ENCODE measurements around the gene ATP5F1D. TPM values are rescaled to one million over a fixed set of nuclear protein-coding genes. Genes with fewer than 3 reads are reported as not detected.

The ATP5F1D gene
- total and polyA plus RNA-seq, 2 donors (not counting 3 experiments of a cell fraction or from before 2014, with no cell fraction given), result 167 to 192 TPM

DNA sequence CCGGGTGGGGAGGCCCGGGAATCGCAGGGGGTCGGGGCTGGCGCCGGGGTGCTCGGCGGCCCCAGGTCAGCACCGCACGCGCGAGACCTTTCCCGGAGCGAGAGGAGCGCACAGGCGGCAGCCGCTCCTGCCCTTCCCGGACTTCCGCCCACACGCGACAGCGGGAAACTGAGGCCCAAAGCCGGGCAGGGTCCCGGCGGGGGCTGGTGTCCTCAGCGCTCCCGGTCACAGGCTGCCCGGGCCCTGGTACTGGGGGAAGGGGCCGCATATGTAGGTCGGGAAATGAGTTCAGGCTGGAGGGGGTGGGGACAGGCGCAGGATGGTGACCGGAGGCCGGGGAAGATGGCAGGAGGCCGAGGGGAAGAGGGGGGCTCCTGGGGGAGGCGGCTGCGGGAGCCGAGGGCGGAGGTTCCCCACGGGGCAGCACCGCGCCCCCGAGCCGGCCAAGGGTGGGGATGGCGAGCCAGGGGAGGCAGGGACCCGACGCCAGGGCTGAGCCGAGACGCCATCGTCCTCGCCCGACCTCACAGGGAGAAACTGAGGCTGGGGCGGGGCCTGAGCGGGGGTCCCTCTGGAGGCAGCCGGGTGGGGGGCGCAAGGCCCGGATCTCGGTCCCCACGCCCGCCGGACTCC, 4.4 kb upstream of the ATP5F1D start:
- FAIRE-seq (no peak), DNase-seq (ENCODE audit: low read depth, low spot score) (peak; percentile 35)
- ChIA-PET POLR2A (no interaction called here), CTCF (no interaction called here)
- H3K36me3 ChIP-seq (ENCODE audit: control insufficient read depth in 2 of 2, extremely low read depth in 1 of 2, insufficient read depth in 2 of 2, low read length in 2 of 2), result peaks cover 0 to 16% of the 10 kb centered on the region in 2 experiments
- dilution Hi-C loops (cut with MboI; ENCODE audit: extremely low pct_ligation_motif_present, low sequenced_read_pairs) (no loop called here), intact Hi-C loops (cut with micrococcal nuclease) (no loop called here)
- H3K9me3 ChIP-seq (replicated peaks; ENCODE audit: control insufficient read depth, insufficient read depth, low read length), result no peaks in the 10 kb centered on the region
- H3K9me1 ChIP-seq (replicated peaks; ENCODE audit: control insufficient read depth, extremely low read depth, insufficient read depth, low read length), result no peaks in the 10 kb centered on the region
- peak overlapping the region; percentile 48 for H2AFZ ChIP-seq (ENCODE audit: low read depth, low read length)
- H4K20me1 ChIP-seq (replicated peaks; ENCODE audit: control insufficient read depth, extremely low read depth, insufficient read depth, low read length), result no peaks in the 10 kb centered on the region
- H3K27ac ChIP-seq (ENCODE audit: insufficient read depth, low read depth, low read length), result no peak overlapping the region
- peaks cover 5% of the 10 kb centered on the region for H3K79me2 ChIP-seq (ENCODE audit: control insufficient read depth, insufficient read depth, low read length)
- peak overlapping the region; percentile 57 for H3K4me2 ChIP-seq (ENCODE audit: insufficient read depth, low read length)
- peak overlapping the region; percentile 66 to 77 (median 77) for H3K4me3 ChIP-seq (replicated peaks in 1 of 3; ENCODE audit: insufficient read depth in 1 of 3, low read depth in 1 of 3, low read length in 3 of 3)
- peaks cover 15% of the 10 kb centered on the region for H3K4me1 ChIP-seq (ENCODE audit: control insufficient read depth, extremely low read depth, insufficient read depth, low read length)
- BruUV-seq (replicated peaks), result no TSS peak
- H3K9ac ChIP-seq (replicated peaks; ENCODE audit: extremely low read depth, insufficient read depth, low read length), result peak overlapping the region; percentile 69
- TF ChIP-seq FOS (IDR thresholded peaks at IDR 0.05; ENCODE audit: borderline replicate concordance, insufficient read depth, low read length), result no peak
- TF ChIP-seq, protein P1, sequence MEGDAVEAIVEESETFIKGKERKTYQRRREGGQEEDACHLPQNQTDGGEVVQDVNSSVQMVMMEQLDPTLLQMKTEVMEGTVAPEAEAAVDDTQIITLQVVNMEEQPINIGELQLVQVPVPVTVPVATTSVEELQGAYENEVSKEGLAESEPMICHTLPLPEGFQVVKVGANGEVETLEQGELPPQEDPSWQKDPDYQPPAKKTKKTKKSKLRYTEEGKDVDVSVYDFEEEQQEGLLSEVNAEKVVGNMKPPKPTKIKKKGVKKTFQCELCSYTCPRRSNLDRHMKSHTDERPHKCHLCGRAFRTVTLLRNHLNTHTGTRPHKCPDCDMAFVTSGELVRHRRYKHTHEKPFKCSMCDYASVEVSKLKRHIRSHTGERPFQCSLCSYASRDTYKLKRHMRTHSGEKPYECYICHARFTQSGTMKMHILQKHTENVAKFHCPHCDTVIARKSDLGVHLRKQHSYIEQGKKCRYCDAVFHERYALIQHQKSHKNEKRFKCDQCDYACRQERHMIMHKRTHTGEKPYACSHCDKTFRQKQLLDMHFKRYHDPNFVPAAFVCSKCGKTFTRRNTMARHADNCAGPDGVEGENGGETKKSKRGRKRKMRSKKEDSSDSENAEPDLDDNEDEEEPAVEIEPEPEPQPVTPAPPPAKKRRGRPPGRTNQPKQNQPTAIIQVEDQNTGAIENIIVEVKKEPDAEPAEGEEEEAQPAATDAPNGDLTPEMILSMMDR (IDR thresholded peaks at IDR 0.05; ENCODE audit: extremely low read depth in 1 of 2, insufficient read depth in 1 of 2, low read depth in 1 of 2, low read length in 2 of 2), result no peak
- TF ChIP-seq MYC (IDR thresholded peaks at IDR 0.05; ENCODE audit: low read depth, low read length), result no peak
- TF ChIP-seq, protein P2, sequence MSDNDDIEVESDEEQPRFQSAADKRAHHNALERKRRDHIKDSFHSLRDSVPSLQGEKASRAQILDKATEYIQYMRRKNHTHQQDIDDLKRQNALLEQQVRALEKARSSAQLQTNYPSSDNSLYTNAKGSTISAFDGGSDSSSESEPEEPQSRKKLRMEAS (IDR thresholded peaks at IDR 0.05; ENCODE audit: insufficient read depth, insufficient read length), result no peak
- TF ChIP-seq GATA2 (IDR thresholded peaks at IDR 0.05; ENCODE audit: insufficient read depth, insufficient read length, low read depth, low read length), result no peak
- no peak for TF ChIP-seq EZH2 (IDR thresholded peaks at IDR 0.05; ENCODE audit: borderline replicate concordance, low read depth, low read length, severe bottlenecking)
- TF ChIP-seq JUN (IDR thresholded peaks at IDR 0.05; ENCODE audit: borderline replicate concordance, insufficient read depth, insufficient read length, low read depth), result no peak
- TF ChIP-seq POLR2AphosphoS5 (IDR thresholded peaks at IDR 0.05; ENCODE audit: insufficient read depth, low read depth, low read length), result no peak
- TF ChIP-seq POLR2A (IDR thresholded peaks at IDR 0.05; ENCODE audit: low read depth, low read length), result no peak
- H3K27me3 ChIP-seq (ENCODE audit: control insufficient read depth in 2 of 2, insufficient read depth in 2 of 2, low read length in 2 of 2), result no peaks in the 10 kb centered on the region

Data from endothelial cell of umbilical vein (primary cell).